Bronchial epithelial cell (primary cell): ENCODE results near the gene BAG1. TPM values are rescaled to one million over a fixed set of nuclear protein-coding genes. Genes with fewer than 3 reads are reported as not detected.
A peak's percentile ranks its signal among the peaks of the same experiment; 100 is the strongest.

ENCODE experiments used
- DNase-seq: peaks from one replicate; pipeline ENCODE4 v3.0.0-alpha.2; 2010; ENCODE audit warnings: low read depth
- FAIRE-seq: peaks from 2 replicates; lab custom pipeline; 2011; peaks lifted over from hg19 to GRCh38; lab: Jason Lieb, UNC
- H3K27me3 ChIP-seq: 2 replicates; pipeline ENCODE4 v1.5.1; 2011; ENCODE audit warnings: low read length; ENCODE audit not compliant: control insufficient read depth, insufficient read depth
- H3K36me3 ChIP-seq: 2 replicates; pipeline ENCODE4 v1.5.1; 2011; ENCODE audit warnings: low read length; ENCODE audit not compliant: control insufficient read depth, insufficient read depth
- H3K4me3 ChIP-seq: 2 replicates; pipeline ENCODE4 v1.5.1; 2011; ENCODE audit warnings: mild to moderate bottlenecking, low read depth, low read length, control low read depth
- total RNA-seq: library from RNA; depleted of rRNA; stranded (reverse); fragments of >200 nt; gene quantifications from 2 replicates; pipeline ENCODE4 v1.2.1, GENCODE V29; 2014
- TF ChIP-seq, protein P1 (sequence below): IDR thresholded peaks from 2 replicates; pipeline ENCODE4 v1.5.1; 2011; ENCODE audit warnings: mild to moderate bottlenecking, moderate library complexity, low read length, control low read depth, inconsistent platforms; ENCODE audit not compliant: insufficient read depth, severe bottlenecking

The BAG1 gene
- total RNA-seq, 1 donor from 2014 or later = 68.7 TPM

GRCh38 chr9:33263131-33264002 lies 1.1 kb downstream of the BAG1 start:
- H3K36me3 ChIP-seq = peaks cover 18% of the 10 kb centered on the region
- DNase-seq = peak; percentile 28
- FAIRE-seq = no peak
- TF ChIP-seq, protein P1, sequence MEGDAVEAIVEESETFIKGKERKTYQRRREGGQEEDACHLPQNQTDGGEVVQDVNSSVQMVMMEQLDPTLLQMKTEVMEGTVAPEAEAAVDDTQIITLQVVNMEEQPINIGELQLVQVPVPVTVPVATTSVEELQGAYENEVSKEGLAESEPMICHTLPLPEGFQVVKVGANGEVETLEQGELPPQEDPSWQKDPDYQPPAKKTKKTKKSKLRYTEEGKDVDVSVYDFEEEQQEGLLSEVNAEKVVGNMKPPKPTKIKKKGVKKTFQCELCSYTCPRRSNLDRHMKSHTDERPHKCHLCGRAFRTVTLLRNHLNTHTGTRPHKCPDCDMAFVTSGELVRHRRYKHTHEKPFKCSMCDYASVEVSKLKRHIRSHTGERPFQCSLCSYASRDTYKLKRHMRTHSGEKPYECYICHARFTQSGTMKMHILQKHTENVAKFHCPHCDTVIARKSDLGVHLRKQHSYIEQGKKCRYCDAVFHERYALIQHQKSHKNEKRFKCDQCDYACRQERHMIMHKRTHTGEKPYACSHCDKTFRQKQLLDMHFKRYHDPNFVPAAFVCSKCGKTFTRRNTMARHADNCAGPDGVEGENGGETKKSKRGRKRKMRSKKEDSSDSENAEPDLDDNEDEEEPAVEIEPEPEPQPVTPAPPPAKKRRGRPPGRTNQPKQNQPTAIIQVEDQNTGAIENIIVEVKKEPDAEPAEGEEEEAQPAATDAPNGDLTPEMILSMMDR = no peak
- peak overlapping the region; percentile 86 for H3K4me3 ChIP-seq
- H3K27me3 ChIP-seq = no peaks in the 10 kb centered on the region

- no peak overlapping the region for H3K4me3 ChIP-seq
- peaks cover 35% of the 10 kb centered on the region for H3K36me3 ChIP-seq
- TF ChIP-seq, protein P1 = no peak
- DNase-seq = no peak
- H3K27me3 ChIP-seq = no peaks in the 10 kb centered on the region
- FAIRE-seq = no peak
These were observed 4.1 kb downstream of the BAG1 start for GRCh38 chr9:33260372-33260771.

- H3K36me3 ChIP-seq = peaks cover 50% of the 10 kb centered on the region
- no peak overlapping the region for H3K4me3 ChIP-seq
- no peak for DNase-seq
- H3K27me3 ChIP-seq = no peaks in the 10 kb centered on the region
- FAIRE-seq = no peak
- TF ChIP-seq, protein P1 = no peak
These were observed 7.2 kb downstream of the BAG1 start for GRCh38 chr9:33257276-33257675.

DNA sequence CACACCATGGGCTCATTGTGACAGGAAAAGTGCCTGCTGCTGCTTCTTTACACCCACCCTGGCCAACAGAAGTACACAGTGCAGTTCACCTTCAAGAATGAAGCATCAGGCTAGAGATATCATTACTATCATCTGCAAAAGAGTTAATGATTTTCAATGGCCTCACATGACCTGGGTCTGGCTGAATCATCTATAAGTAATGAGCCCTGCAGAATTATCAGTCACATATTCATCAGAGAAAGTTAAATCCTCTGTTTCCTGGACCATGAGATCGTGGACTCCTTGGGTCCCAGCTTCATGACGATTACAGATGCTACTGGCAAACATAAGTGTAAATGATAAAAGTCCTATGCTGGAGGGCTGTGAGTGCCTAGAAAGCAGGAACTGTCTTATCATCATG lies 8.3 kb downstream of the BAG1 start:
- DNase-seq (no peak), FAIRE-seq (no peak)
- Histone ChIP-seq H3K27me3 (no peaks in the 10 kb centered on the region), H3K4me3 (no peak overlapping the region), H3K36me3 (peaks cover 50% of the 10 kb centered on the region)
- TF ChIP-seq, protein P1 = no peak

DNA sequence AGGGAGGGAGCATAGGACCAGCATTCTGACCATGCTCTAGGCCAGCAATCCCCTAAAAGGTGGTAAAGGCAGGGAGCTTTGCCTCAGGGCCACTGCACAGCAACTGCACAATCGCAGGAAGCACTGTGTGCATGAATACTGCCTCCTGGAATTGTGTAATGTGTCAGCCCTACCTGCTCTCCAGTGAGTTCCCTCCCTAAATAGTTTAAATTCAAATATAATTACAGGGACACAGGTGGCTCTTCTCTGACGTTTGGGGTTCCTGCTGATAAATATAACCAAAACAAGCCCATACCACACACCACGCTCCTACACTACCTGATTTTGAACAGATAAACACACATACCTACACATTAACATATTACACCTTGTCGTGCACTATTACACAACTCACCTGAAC lies 9.0 kb downstream of the BAG1 start:
- no peak overlapping the region for H3K4me3 ChIP-seq
- H3K36me3 ChIP-seq = peaks cover 48% of the 10 kb centered on the region
- FAIRE-seq (peak; percentile 81), DNase-seq (no peak)
- no peaks in the 10 kb centered on the region for H3K27me3 ChIP-seq
- TF ChIP-seq, protein P1 = no peak
